ENCODE measurements around the gene WDR76. TPM values are rescaled to one million over a fixed set of nuclear protein-coding genes. Genes with fewer than 3 reads are reported as not detected.
"Not testable (repeated sequence)": the region's sequence is repeated elsewhere in the genome, so short reads cannot be mapped to it uniquely, and the experiment has no call there.

The WDR76 gene
- total RNA-seq, 4 donors from 2014 or later: 5.1 to 12.0 (median 8.2) TPM

- intact Hi-C loops (cut with DNase I); H3K9me3 ChIP-seq; H3K4me3 ChIP-seq; H3K27me3 ChIP-seq; H3K27ac ChIP-seq (replicated peaks in 1 of 4); DNase-seq (ENCODE audit: extremely low spot score): not testable (repeated sequence)
- 97% methylated on average over 9 of the region's 9 CpGs for WGBS
- Histone ChIP-seq H3K36me3 (peaks cover 2 to 15% (median 8%) of the 10 kb centered on the region in 4 donors), H3K4me1 (peaks cover 10 to 26% (median 22%) of the 10 kb centered on the region in 4 donors)
Measured at GRCh38 chr15:43830691-43831275, 4.0 kb downstream of the WDR76 start.

DNA sequence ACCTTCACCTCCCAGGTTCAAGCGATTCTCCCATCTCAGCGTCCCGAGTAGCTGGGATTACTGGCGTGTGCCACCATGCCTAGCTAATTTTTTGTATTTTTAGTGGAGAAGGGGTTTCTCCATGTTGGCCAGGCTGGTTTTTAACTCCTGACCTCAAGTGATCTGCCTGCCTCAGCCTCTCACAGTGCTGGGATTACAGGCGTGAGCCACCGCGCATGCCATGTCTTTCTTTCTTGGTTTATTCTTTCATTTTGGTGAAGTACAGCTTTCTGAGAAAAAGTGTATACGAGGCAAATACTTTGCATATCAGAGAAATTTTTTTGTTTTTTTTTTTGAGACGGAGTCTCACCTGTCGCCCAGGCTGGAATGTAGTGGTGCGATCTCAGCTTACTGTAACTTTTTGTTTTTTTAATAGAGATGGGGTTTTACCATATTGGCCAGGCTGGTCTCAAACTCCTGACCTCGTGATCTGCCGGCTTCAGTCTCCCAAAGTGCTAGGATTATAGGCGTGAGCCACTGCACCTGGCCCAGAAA is 4.8 kb downstream of the WDR76 start:
- H3K27ac ChIP-seq (replicated peaks in 1 of 4); intact Hi-C loops (cut with DNase I); H3K4me3 ChIP-seq; H3K9me3 ChIP-seq; DNase-seq (ENCODE audit: extremely low spot score); H3K27me3 ChIP-seq: not testable (repeated sequence)
- Histone ChIP-seq H3K4me1 (peaks cover 4 to 18% (median 16%) of the 10 kb centered on the region in 4 donors), H3K36me3 (peaks cover 4 to 20% (median 14%) of the 10 kb centered on the region in 4 donors)
- 94% methylated on average over 14 of the region's 14 CpGs for WGBS

DNA sequence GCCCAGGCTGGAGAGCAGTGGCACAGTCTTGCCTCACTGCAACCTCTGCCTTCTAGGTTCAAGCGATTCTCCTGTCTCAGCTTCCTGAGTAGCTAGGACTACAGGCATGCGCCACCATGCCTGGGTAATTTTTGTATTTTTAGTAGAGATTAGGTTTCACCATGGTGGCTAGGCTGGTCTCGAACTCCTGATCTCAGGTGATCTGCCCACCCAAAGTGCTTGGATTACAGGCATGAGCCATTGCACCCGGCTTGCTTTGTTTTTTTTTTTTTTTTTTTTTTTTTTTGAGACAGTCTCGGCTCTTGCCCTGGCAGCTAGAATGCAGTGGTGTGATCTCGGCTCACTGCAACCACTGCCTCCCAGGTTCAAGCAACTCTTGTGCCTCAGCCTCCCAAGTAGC is 5.7 kb downstream of the WDR76 start:
- H3K27me3 ChIP-seq; DNase-seq (ENCODE audit: extremely low spot score); H3K4me3 ChIP-seq; intact Hi-C loops (cut with DNase I); H3K27ac ChIP-seq (replicated peaks in 1 of 4); H3K9me3 ChIP-seq: not testable (repeated sequence)
- 94% methylated on average over 6 of the region's 6 CpGs for WGBS
- H3K36me3 ChIP-seq: peaks cover 4 to 26% (median 16%) of the 10 kb centered on the region in 4 donors
- peaks cover 2 to 11% (median 10%) of the 10 kb centered on the region in 4 donors for H3K4me1 ChIP-seq

DNA sequence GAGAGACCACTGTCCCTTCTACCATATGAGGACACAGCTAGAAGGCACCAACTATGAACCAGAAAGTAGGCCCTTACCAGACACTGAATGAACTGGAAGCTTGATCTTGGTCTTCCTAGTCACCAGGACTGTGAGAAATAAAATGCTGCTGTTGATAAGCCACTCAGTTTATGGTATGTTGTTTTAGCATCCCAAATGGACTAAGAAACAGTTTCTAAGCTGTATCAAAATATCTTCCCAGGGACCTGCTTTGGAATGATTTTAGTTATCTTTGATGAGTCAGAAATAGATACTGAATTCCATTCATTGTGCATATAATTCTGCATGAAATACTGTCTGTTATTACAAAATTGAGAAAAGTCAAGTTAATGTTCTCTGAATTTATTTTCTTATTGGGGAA is 18.6 kb downstream of the WDR76 start:
- intact Hi-C loops (cut with DNase I): no loop called here
- Histone ChIP-seq H3K36me3 (peaks cover 22 to 74% (median 29%) of the 10 kb centered on the region in 4 donors), H3K4me3 (no peak overlapping the region), H3K4me1 (no peaks in the 10 kb centered on the region), H3K27ac (replicated peaks in 1 of 4) (no peak overlapping the region), H3K9me3 (no peaks in the 10 kb centered on the region), H3K27me3 (no peaks in the 10 kb centered on the region)
- no peak for DNase-seq (ENCODE audit: extremely low spot score)
- TF ChIP-seq EP300 (IDR thresholded peaks at IDR 0.05): no peak
- no peak for TF ChIP-seq POLR2A (IDR thresholded peaks at IDR 0.05; ENCODE audit: low read depth)
- TF ChIP-seq CTCF (IDR thresholded peaks at IDR 0.05): no peak

- Histone ChIP-seq H3K4me1 (no peaks in the 10 kb centered on the region), H3K4me3 (no peak overlapping the region), H3K36me3 (peaks cover 25 to 68% (median 35%) of the 10 kb centered on the region in 4 donors), H3K27ac (replicated peaks in 1 of 4) (no peak overlapping the region), H3K27me3 (no peaks in the 10 kb centered on the region), H3K9me3 (no peaks in the 10 kb centered on the region)
- WGBS: 97% methylated on average over 3 of the region's 3 CpGs
- TF ChIP-seq CTCF (IDR thresholded peaks at IDR 0.05) (no peak), POLR2A (IDR thresholded peaks at IDR 0.05; ENCODE audit: low read depth) (no peak), POLR2AphosphoS5 (IDR thresholded peaks at IDR 0.05) (no peak), EP300 (IDR thresholded peaks at IDR 0.05) (no peak)
- intact Hi-C loops (cut with DNase I): no loop called here
- DNase-seq (ENCODE audit: extremely low spot score): no peak
Measured at GRCh38 chr15:43851251-43851650, 24.4 kb downstream of the WDR76 start.

GRCh38 chr15:43852607-43853006 is 25.8 kb downstream of the WDR76 start:
- WGBS: 97% methylated on average over 4 of the region's 4 CpGs

More at GRCh38 chr15:43852607-43853006, 25.8 kb downstream of the WDR76 start:
- intact Hi-C loops (cut with DNase I): no loop called here
- TF ChIP-seq POLR2AphosphoS5 (IDR thresholded peaks at IDR 0.05) (no peak), CTCF (IDR thresholded peaks at IDR 0.05) (no peak), EP300 (IDR thresholded peaks at IDR 0.05) (no peak), POLR2A (IDR thresholded peaks at IDR 0.05; ENCODE audit: low read depth) (no peak)
- peaks cover 20 to 61% (median 34%) of the 10 kb centered on the region in 4 donors for H3K36me3 ChIP-seq
- no peaks in the 10 kb centered on the region for H3K27me3 ChIP-seq
- H3K4me1 ChIP-seq: no peaks in the 10 kb centered on the region
- no peak overlapping the region for H3K27ac ChIP-seq (replicated peaks in 1 of 4)
- H3K4me3 ChIP-seq: no peak overlapping the region
- H3K9me3 ChIP-seq: no peaks in the 10 kb centered on the region
- DNase-seq (ENCODE audit: extremely low spot score): no peak

Data from esophagus muscularis mucosa (tissue), 4 donors.